Gastroesophageal sphincter (tissue), 4 donors: Measurements from ENCODE around the gene CHD5. TPM values are rescaled to one million over a fixed set of nuclear protein-coding genes. Genes with fewer than 3 reads are reported as not detected.

Experiments
- total RNA-seq, 4 donors: library from RNA; depleted of rRNA; stranded (reverse); fragments of >200 nt; gene quantifications; one replicate each; pipeline ENCODE4 v1.1.0, GENCODE V29; 2016

CHD5 gene
- total RNA-seq, 4 donors from 2014 or later, result 4.4 to 34.9 (median 9.2) TPM

Other genes with a start within 250 kb of the CHD5 start
- 1 to 10 TPM; 5.7 to 9.7 (median 6.2) TPM for gene NPHP4, start 187.9 kb downstream of the CHD5 start, total RNA-seq
- 10 to 100 TPM; 10.9 to 12.6 (median 11.7) TPM for gene KCNAB2, start 134.4 kb downstream of the CHD5 start, total RNA-seq
- gene RPL22, start 19.3 kb upstream of the CHD5 start, total RNA-seq, result 100 to 1,000 TPM; 126 to 281 (median 227) TPM
- 10 to 100 TPM in 3 of 4 donors, 1 to 10 TPM in 1; 3.0 to 34.1 (median 18.3) TPM for gene RNF207, start 25.8 kb upstream of the CHD5 start, total RNA-seq
- gene ICMT, start 55.6 kb upstream of the CHD5 start, total RNA-seq, result 10 to 100 TPM; 53.4 to 91.3 (median 85.0) TPM
- gene HES3, start 63.9 kb upstream of the CHD5 start, total RNA-seq, result not detected
- gene GPR153, start 80.8 kb upstream of the CHD5 start, total RNA-seq, result 1 to 10 TPM; 2.6 to 8.9 (median 6.2) TPM
- 10 to 100 TPM; 22.3 to 32.5 (median 25.0) TPM for gene ACOT7, start 213.4 kb upstream of the CHD5 start, total RNA-seq
- 1 to 10 TPM in 1 of 4 donors, not detected in 3; 7.3 TPM for gene HES2, start 239.6 kb upstream of the CHD5 start, total RNA-seq
- gene ESPN, start 244.5 kb upstream of the CHD5 start, total RNA-seq, result under 1 TPM in 3 of 4 donors, not detected in 1; 0.47 to 0.92 (median 0.81) TPM